Measurements from ENCODE around the gene THBS3.
"Not testable (repeated sequence)": the region's sequence is repeated elsewhere in the genome, so short reads cannot be mapped to it uniquely, and the experiment has no call there.

Gene THBS3

GRCh38 chr1:155208541-155209311, 1.0 kb upstream of the THBS3 start, which contains the start of gene MTX1:
TSS of gene MTX1 (plus strand) at chr1:155208695. CDS start at chr1:155208805, 110 bp downstream.
- DNase-seq = peak; percentile 35 to 90 (median 80)

GRCh38 chr1:155206891-155207805, 549 bp downstream of the THBS3 start:
- peak in 55 of 58 donors; percentile 23 to 86 (median 59) for DNase-seq

GRCh38 chr1:155205969-155206593, 1.6 kb downstream of the THBS3 start:
- DNase-seq = no peak

GRCh38 chr1:155205035-155205434, 2.7 kb downstream of the THBS3 start:
- DNase-seq = peak in 1 of 58 donors; percentile 29

- no peak for DNase-seq
Measured at GRCh38 chr1:155202731-155203515, 4.8 kb downstream of the THBS3 start.

GRCh38 chr1:155202198-155202597, 5.5 kb downstream of the THBS3 start:
- DNase-seq = no peak

GRCh38 chr1:155200920-155201319, 6.8 kb downstream of the THBS3 start:
- no peak for DNase-seq

- DNase-seq = no peak
Measured at GRCh38 chr1:155199792-155200191, 7.9 kb downstream of the THBS3 start.

GRCh38 chr1:155198547-155198906, 9.2 kb downstream of the THBS3 start:
- no peak for DNase-seq

GRCh38 chr1:155197901-155198546, 9.7 kb downstream of the THBS3 start:
- DNase-seq = no peak

GRCh38 chr1:155196893-155197638, 10.6 kb downstream of the THBS3 start:
- DNase-seq = peak in 20 of 58 donors; percentile 13 to 60 (median 37)

GRCh38 chr1:155196103-155196892, 11.4 kb downstream of the THBS3 start:
- DNase-seq = peak in 48 of 58 donors; percentile 16 to 92 (median 61)

GRCh38 chr1:155195201-155196102, 12.2 kb downstream of the THBS3 start:
- DNase-seq = no peak

- DNase-seq = not testable (repeated sequence)
Measured at GRCh38 chr1:155193991-155194240, 13.8 kb downstream of the THBS3 start.

- peak in 54 of 58 donors; percentile 18 to 79 (median 58) for DNase-seq
Measured at GRCh38 chr1:155193275-155193990, 14.3 kb downstream of the THBS3 start.

- DNase-seq = no peak
Measured at GRCh38 chr1:155192346-155193274, 15.1 kb downstream of the THBS3 start.
